ENCODE data around the gene ADIPOR1. TPM values are rescaled to one million over a fixed set of nuclear protein-coding genes. Genes with fewer than 3 reads are reported as not detected.
"Not testable (repeated sequence)": the region's sequence is repeated elsewhere in the genome, so short reads cannot be mapped to it uniquely, and the experiment has no call there.

Gene ADIPOR1
- total RNA-seq, 1 donor from 2014 or later: 38.0 TPM

DNA sequence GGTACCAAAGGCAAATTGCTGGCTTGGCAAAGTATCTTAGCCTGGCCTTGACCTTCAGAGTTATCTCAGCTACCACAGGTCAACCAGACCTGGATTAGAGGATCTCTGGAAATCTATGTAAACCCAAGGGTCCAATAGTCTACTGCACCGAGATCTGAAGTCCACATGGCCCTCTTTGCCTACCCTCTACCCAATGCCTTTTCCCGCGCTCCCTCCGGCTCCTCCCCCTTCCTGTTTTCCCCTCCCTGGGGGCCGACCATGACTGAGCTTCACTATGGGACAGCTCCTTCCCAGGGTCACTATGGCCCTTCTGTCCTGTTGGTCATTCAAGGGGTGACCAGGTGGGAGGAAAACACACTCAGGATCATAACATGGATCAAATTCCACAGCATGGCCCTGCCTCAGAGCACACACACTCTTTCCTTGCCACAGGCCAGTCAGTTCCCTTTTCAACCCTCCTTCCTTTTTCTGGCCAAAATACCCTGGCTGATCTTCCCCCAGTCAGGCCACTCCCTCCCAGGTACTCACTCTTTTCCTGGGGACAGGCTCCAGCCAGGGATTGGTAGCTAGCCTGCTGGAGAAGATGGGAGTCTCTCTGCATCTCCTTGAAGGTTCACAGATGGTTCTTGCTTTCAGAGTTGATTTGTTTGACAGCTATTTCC lies 29.9 kb upstream of the ADIPOR1 start:
- Mint-ChIP-seq H3K9me3 (peaks cover 8% of the 10 kb centered on the region), H3K36me3 (no peaks in the 10 kb centered on the region), H3K4me3 (no peak overlapping the region), H3K27ac (no peak overlapping the region), H3K27me3 (ENCODE audit: low read depth) (peaks cover 62% of the 10 kb centered on the region), H3K4me1 (no peaks in the 10 kb centered on the region)
- TF ChIP-seq, protein P1, sequence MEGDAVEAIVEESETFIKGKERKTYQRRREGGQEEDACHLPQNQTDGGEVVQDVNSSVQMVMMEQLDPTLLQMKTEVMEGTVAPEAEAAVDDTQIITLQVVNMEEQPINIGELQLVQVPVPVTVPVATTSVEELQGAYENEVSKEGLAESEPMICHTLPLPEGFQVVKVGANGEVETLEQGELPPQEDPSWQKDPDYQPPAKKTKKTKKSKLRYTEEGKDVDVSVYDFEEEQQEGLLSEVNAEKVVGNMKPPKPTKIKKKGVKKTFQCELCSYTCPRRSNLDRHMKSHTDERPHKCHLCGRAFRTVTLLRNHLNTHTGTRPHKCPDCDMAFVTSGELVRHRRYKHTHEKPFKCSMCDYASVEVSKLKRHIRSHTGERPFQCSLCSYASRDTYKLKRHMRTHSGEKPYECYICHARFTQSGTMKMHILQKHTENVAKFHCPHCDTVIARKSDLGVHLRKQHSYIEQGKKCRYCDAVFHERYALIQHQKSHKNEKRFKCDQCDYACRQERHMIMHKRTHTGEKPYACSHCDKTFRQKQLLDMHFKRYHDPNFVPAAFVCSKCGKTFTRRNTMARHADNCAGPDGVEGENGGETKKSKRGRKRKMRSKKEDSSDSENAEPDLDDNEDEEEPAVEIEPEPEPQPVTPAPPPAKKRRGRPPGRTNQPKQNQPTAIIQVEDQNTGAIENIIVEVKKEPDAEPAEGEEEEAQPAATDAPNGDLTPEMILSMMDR (IDR thresholded peaks at IDR 0.05; ENCODE audit: unreplicated experiment): no peak
- no peak for DNase-seq (ENCODE audit: low spot score in 2 of 2, unreplicated experiment in 2 of 2)

DNA sequence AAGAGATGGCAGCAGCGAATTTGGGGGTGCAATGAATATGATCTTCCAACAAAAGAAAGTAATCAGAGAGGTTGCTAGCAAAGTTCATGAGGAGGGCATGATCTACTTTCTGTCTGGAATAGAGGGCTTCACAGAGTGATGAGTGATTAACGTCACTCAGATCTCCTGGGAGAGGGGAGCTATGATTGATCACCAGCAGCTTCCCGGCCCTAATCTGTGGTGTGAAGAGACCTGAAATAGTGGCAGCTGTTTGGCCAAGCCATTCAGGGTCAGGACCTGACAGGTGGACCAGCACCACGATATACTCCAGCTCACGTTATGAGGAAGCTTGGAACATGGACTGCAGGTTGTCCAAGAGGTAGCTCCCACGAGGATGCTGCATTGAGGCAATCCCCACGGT lies 29.1 kb upstream of the ADIPOR1 start:
- TF ChIP-seq, protein P1 (IDR thresholded peaks at IDR 0.05; ENCODE audit: unreplicated experiment): no peak
- Mint-ChIP-seq H3K4me1 (no peaks in the 10 kb centered on the region), H3K9me3 (peaks cover 8% of the 10 kb centered on the region), H3K4me3 (no peak overlapping the region), H3K27ac (no peak overlapping the region), H3K36me3 (no peaks in the 10 kb centered on the region), H3K27me3 (ENCODE audit: low read depth) (peaks cover 59% of the 10 kb centered on the region)
- DNase-seq (ENCODE audit: low spot score in 2 of 2, unreplicated experiment in 2 of 2): no peak

DNA sequence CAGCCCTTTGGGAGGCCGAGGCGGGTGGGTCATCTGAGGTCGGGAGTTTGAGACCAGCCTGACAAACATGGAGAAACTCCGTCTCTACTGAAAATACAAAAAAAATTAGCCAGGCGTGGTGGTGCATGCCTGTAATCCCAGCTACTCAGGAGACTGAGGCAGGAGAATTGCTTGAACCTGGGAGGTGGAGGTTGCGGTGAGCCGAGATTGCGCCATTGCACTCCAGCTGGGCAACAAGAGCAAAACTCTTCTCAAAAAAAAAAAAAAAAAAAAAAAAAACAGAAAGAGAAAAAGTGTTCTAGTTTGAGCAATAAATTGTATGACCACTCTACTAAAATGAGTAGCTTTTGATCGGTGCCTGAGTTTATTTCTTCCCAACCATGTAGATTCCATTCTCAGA lies 28.0 kb upstream of the ADIPOR1 start:
- H3K27me3 Mint-ChIP-seq (ENCODE audit: low read depth): peaks cover 48% of the 10 kb centered on the region
- not testable (repeated sequence) for H3K36me3 Mint-ChIP-seq; H3K9me3 Mint-ChIP-seq; H3K4me3 Mint-ChIP-seq; DNase-seq (ENCODE audit: low spot score in 2 of 2, unreplicated experiment in 2 of 2); H3K4me1 Mint-ChIP-seq; H3K27ac Mint-ChIP-seq

DNA sequence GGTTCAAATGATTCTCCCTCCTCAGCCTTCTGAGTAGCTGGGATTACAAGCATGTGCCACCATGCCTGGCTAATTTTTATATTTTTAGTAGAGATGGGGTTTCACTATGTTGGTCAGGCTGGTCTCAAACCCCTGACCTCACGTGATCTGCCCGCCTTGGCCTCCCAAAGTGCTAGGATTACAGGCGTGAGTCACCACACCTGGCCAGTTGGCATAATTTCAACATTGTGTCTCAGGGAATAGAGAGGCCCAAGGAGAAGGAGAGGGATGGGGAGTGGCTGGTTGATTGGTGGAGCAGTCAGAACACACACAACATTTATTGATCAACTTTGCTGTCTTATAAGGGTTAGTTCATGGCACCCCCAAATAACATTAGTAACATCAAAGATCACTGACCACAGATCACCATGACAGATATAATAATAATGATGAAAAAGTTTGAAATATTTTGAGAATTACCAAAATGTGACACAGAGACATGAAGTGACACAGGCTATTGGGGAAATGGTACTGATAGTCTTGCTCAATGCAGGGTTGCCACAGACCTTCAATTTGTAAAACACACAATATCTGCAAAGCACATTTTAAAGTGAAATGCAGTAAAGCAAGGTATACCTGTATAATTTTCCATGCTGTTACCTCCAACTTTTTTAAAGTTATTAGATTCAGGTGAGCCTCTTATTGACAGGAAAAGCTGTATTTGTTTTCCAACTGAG lies 24.8 kb upstream of the ADIPOR1 start:
- Mint-ChIP-seq H3K27me3 (ENCODE audit: low read depth) (peaks cover 46% of the 10 kb centered on the region), H3K4me3 (no peak overlapping the region), H3K4me1 (no peaks in the 10 kb centered on the region), H3K9me3 (no peaks in the 10 kb centered on the region), H3K27ac (no peak overlapping the region), H3K36me3 (no peaks in the 10 kb centered on the region)
- TF ChIP-seq, protein P1 (IDR thresholded peaks at IDR 0.05; ENCODE audit: unreplicated experiment): no peak
- no peak for DNase-seq (ENCODE audit: low spot score in 2 of 2, unreplicated experiment in 2 of 2)

DNA sequence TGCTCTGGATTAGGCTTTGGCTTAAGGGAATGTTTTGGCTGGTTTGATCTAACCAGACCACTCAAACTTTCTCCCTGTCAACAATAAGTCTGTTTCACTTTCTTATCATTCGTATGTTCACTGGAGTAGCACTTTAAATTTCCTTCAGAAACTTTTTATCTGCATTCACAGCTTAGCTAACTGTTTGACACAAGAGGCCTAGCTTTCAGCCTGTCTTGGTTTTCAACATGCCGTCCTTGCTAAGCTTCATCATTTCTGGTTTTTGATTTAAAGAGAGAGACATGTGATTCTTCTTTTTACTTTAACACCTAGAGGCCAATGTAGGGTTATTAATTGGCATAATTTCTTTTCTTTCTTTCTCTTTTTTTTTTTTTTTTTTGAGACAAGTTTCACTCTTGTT lies 23.8 kb upstream of the ADIPOR1 start:
- H3K27me3 Mint-ChIP-seq (ENCODE audit: low read depth): peaks cover 50% of the 10 kb centered on the region
- no peaks in the 10 kb centered on the region for H3K4me1 Mint-ChIP-seq
- H3K36me3 Mint-ChIP-seq: no peaks in the 10 kb centered on the region

DNA sequence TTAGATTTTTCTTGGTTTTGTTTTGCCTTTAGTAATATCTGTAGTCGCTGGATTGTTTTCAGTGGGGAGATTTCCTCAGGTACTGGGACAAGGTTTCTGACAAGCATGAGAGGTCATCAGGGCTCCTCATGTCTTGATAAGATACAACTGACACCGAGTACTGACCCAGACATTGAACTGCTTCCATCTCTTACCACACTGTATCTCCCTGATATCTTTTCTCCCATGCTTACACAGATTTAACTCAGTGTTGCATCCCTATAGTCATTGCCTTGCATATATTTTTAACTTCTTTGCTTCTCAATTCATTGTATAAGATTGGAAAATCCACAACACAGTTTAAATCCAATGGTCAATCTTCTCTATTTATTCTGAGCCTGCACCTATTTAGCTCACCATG lies 21.3 kb upstream of the ADIPOR1 start:
- H3K27me3 Mint-ChIP-seq (ENCODE audit: low read depth): peaks cover 51% of the 10 kb centered on the region
- H3K4me1 Mint-ChIP-seq: no peaks in the 10 kb centered on the region
- DNase-seq (ENCODE audit: low spot score in 2 of 2, unreplicated experiment in 2 of 2): no peak
- TF ChIP-seq, protein P1 (IDR thresholded peaks at IDR 0.05; ENCODE audit: unreplicated experiment): no peak
- H3K9me3 Mint-ChIP-seq: no peaks in the 10 kb centered on the region
- H3K36me3 Mint-ChIP-seq: no peaks in the 10 kb centered on the region
- no peak overlapping the region for H3K27ac Mint-ChIP-seq
- no peak overlapping the region for H3K4me3 Mint-ChIP-seq

More for the DNA sequence above, 23.8 kb upstream of the ADIPOR1 start:
- Mint-ChIP-seq H3K9me3 (no peaks in the 10 kb centered on the region), H3K27ac (no peak overlapping the region), H3K4me3 (no peak overlapping the region)
- TF ChIP-seq, protein P1 (IDR thresholded peaks at IDR 0.05; ENCODE audit: unreplicated experiment): no peak
- no peak for DNase-seq (ENCODE audit: low spot score in 2 of 2, unreplicated experiment in 2 of 2)
